ENCODE measurements around the gene INO80.
"Not testable (repeated sequence)": the region's sequence is repeated elsewhere in the genome, so short reads cannot be mapped to it uniquely, and the experiment has no call there.

INO80 gene

GRCh38 chr15:40964634-40965033, 151.4 kb downstream of the INO80 start:
- DNase-seq (ENCODE audit: low read depth, low spot score): no peak

DNA sequence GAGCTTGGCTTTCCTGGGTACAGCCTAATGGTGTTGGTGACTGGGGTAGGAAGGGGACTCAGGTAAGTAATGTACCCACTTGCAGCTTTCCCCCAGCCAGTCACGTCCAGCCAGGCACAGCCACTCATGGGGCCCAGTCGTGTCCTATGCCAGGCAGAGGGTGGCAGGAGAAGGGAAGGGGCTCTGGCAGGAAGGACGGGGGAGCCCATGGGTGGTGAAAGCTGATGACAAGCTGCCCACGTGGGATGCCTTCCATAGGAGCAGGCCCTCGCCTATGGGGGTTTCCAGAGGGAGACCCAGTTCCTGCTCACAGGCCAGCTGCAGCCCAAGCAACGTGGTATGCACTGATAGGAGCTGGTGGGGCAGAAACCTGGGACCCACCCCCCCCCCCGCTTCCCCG, 152.1 kb downstream of the INO80 start:
- DNase-seq (ENCODE audit: low read depth, low spot score): no peak

DNA sequence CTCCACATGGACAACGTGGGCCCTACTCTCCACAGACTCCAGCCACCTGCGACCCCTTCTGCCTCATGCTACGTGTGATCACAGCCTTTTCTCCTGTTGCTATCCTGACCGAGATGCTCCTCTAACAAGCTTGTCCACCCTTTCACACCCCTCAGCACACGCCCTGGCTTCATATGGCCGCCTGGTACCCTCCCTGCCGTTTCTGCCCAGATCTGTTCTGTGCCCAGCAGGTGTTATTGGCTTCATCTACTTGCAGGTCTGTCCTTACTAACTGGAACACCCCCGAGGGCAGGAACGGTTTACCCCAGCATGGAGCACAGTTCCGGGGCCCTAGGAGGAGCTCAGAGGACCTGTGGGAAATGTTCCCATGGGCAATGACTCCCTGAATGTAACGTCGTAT, 152.9 kb downstream of the INO80 start:
- no peak for DNase-seq (ENCODE audit: low read depth, low spot score)

GRCh38 chr15:40962317-40962716, 153.8 kb downstream of the INO80 start:
- not testable (repeated sequence) for DNase-seq (ENCODE audit: low read depth, low spot score)

GRCh38 chr15:40961740-40962139, 154.3 kb downstream of the INO80 start:
- not testable (repeated sequence) for DNase-seq (ENCODE audit: low read depth, low spot score)

DNA sequence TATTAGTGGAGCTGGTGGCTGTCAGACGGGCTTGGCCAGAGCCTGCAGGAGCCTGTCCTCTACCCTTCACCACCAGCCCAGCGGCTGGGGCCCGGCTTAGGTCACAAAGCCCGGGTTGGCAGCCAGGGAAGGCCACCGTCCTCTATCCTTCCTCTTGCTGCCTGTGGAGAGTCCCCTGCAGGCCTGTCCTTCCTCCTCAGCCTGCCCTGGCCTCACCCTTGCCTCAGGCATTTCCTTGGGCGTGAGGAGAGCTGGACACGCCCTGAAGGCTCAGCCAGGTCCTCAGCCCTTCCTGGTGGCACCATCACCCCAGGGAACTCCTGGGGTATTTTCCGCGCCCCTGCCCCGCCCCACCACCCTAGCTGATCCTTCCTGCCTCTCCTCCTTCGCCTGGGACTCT, 155.2 kb downstream of the INO80 start:
- DNase-seq (ENCODE audit: low read depth, low spot score): no peak

DNA sequence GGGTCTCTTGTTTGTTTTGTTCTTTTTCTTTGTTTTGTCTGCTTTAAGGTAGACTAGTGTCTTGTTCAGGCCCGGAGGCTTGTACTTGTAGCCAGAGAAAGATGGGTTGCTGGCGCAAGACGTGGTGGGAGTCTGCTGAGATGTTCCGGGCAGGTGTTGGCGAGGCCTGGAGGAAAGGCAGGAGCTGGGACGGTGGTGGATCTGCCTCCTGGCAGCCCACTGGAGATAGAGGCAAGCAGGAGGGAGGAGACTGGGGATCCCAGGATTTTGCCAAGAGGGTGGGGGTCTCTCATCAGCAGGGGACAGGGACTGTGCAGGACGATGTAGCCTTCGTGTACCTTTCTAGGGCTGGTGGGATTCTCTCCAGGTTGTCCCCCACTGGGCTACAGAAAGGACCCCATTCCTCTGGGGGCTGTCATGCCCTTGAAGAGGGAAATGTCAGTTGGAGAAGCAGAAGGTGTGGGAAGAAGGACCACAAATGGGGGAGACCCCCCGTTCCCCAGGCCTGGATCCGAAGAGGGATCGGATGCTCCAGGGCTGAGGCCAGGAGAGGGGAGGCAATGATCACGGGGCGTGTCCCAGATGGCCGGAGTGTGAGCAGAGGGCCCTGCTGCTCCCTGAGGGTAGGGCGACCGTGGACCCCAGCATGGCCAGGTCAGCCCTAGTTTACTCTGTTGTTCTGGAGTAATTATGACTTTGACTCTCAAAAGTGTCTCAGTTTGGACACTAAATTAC, 155.8 kb downstream of the INO80 start:
- DNase-seq (ENCODE audit: low read depth, low spot score): no peak

GRCh38 chr15:40959331-40960141, 156.5 kb downstream of the INO80 start:
- no peak for DNase-seq (ENCODE audit: low read depth, low spot score)

DNA sequence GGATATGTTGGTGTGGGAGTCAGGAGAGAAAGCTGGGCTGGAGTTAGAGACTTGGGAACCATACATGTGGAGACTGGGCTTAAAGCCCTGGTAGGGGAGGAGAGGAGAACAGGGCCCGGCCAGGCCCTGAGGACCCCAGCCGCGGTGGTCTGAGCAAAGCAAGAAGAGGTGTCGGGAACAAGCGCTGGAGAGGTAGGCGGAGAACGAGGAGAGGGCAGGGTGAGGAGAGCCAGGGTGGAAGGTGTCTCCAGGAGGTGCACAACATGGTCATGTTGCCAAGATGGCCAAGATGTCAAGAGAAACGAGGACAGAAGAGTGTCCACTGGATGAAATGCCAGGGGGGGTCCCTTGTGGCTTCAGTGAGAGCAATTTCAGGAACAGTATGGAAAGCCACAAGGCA, 157.4 kb downstream of the INO80 start:
- DNase-seq (ENCODE audit: low read depth, low spot score): no peak

GRCh38 chr15:40958146-40958545, 157.9 kb downstream of the INO80 start:
- no peak for DNase-seq (ENCODE audit: low read depth, low spot score)

DNA sequence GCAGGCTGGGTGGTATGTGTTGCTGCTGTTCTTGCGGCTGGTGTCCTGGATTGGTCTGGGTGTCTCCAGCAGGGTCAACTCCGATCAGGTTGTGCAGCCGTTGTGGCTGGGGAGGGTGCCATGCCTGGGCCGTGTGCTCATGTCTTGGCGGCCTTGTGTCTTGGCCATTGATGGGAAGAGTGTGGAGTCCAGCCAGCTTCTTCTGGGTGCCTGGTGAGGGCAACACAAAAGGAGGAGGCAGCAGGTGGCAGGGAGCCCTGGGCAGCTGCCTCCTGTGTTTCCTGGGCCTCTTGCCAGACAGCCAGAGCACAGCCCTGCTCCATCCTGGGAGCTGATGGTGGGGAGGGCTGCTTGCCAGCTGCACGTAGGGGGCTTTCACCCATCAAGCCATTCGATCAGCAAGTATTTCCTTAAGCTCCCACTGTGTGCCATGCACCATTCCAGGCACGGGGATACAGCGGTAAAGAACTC, 158.5 kb downstream of the INO80 start:
- DNase-seq (ENCODE audit: low read depth, low spot score): peak; percentile 60

DNA sequence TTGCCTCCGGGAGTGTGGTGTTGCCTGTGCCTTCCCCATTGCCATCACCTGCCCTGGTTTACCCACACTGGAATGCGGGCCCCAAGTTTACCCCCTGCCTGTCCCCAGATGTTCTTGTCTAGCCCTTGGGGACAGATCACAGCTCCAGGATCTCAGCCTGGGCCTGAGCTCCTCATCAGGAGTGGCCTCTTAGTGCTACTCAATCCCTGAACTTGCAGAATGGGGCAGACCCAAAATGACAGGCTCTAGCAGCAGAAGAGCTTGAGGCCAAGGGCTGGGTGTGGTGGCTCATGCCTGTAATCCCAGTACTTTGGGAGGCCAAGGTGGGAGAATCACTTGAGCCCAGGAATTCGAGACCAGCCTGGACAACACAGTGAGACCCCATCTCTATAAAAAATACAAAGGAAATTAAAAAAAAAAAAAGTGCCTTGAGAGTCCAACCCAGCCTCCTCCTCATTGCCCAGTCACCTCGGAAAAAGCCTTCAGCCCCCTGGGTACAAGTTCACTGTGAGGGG, 159.0 kb downstream of the INO80 start:
- DNase-seq (ENCODE audit: low read depth, low spot score): no peak

GRCh38 chr15:40956541-40956982, 159.5 kb downstream of the INO80 start:
- no peak for DNase-seq (ENCODE audit: low read depth, low spot score)

GRCh38 chr15:40955930-40956540, 160.0 kb downstream of the INO80 start:
- no peak for DNase-seq (ENCODE audit: low read depth, low spot score)

GRCh38 chr15:40955141-40955903, 160.8 kb downstream of the INO80 start:
- DNase-seq (ENCODE audit: low read depth, low spot score): no peak

- DNase-seq (ENCODE audit: low read depth, low spot score): not testable (repeated sequence)
Measured at GRCh38 chr15:40954158-40954848, 161.8 kb downstream of the INO80 start.

- no peak for DNase-seq (ENCODE audit: low read depth, low spot score)
Measured at GRCh38 chr15:40953713-40954074, 162.4 kb downstream of the INO80 start.

- peak; percentile 98 for DNase-seq (ENCODE audit: low read depth, low spot score)
Measured at GRCh38 chr15:40952901-40953712, 163.0 kb downstream of the INO80 start, which contains the start of gene CHAC1. TSS of gene CHAC1 (plus strand) at chr15:40953471. CDS start at chr15:40953584, 113 bp downstream.

- no peak for DNase-seq (ENCODE audit: low read depth, low spot score)
Measured at GRCh38 chr15:40952301-40952900, 163.7 kb downstream of the INO80 start.
